Measurements from ENCODE around the gene MIX23.
"Not testable (repeated sequence)": the region's sequence is repeated elsewhere in the genome, so short reads cannot be mapped to it uniquely, and the experiment has no call there.

Gene MIX23

DNA sequence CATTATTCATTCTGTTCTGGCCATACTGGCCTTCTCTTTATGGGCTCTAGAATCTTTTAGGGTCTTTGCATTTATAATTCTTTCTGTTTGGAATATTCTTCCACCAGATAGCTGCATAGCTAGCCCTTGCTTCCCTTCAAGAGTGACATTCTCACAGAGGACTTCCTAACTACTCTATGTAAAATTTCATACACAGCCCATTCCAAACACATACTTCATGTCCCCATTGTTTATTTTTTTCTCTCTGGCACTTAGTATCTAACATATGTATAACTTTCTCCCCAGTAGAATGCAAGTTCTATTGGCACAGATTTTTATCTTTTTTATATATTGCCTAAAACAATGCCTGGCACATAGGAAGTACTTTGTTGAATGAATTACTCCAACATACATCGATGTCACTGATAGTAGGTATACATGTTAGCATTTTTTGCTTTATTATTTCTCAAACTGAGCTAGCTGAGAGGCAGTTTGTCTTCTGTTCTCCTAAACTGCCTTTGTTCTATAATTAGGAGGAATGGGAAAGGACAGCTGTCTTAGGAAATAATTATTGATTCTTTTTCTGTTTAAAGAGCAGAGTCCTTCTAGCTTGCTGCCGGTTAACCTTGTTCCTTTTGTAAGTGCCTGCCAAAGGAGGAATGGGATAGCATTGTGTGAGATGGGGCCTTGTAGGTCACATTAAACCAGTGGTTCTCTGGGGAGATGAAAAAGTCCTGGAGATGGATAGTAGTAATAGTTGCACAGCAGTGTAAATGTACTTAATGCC is 8.8 kb upstream of the MIX23 start:
- no peak for DNase-seq

DNA sequence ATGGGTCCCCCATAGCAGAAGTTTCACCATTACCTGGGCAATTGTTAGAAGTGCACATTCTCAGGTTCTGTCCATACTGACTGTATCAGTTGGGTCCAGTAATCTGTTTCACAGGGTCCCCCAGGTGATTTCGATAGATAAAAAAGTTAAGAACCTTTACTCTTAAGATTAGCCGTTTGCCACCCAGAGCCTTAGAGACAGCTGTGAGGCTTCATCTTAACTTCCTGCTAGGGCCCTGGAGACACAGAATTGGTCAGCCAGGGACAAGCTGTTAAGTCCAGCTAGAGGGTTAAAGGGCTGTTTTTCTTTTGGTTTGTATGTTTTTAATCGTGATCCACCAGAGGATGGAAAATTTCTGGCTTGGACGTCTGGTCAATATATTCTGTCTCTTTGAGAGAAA is 7.6 kb upstream of the MIX23 start:
- DNase-seq = peak; percentile 61

DNA sequence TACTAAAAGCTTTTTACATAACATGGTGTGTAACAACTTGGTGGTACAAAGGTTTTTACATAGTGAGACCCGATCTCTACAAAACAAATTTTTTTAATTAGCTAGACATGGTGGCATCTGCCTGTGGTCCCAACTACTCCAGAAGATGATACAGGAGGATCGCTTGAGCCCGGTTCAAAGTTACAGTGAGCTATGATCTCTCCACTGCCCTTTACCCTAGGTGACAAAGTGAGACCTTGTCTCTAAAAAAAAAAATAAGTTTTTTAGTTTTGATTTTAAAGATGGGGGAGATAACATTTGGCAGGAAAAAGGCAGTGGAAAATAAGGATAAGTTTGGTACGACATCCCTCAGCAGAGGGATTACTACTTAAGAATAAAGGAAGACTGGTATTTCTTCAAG is 6.9 kb upstream of the MIX23 start:
- DNase-seq = no peak

DNA sequence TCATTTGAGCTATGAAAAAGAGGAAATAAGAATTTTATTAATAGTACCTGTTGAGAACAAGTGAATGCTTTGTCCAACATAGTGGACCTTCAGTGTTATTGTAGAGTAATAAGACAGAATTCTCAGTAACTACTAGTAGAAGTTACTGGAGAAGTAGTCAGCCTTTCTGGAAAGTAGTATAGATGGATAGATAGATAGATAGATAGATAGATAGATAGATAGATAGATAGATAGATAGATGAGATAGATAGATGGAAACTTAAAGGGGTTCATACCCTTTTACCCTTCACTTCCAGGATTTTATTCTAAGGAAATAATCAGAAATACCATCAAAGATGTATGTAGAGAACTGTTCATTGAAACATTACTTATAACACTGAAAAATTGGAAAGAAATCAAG is 6.2 kb upstream of the MIX23 start:
- DNase-seq = no peak

DNA sequence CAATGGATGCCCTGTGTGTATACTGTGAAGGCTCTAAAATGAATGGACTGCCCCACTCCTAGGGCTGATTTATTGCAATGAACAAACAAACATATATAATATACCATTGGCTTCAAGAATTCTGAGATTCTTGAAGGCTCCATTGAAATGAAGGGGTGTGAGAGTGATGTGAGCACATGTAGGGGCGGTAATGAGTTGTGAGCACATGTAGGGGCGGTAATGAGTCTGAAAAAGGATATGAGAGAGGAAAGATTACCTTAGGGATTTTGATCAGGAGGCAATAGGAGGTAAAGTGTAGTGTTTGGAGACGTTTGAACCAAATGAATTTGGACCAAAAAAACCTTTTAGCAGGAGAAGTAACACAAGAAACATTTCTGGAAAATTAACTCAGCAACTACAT is 4.7 kb upstream of the MIX23 start:
- DNase-seq = no peak

DNA sequence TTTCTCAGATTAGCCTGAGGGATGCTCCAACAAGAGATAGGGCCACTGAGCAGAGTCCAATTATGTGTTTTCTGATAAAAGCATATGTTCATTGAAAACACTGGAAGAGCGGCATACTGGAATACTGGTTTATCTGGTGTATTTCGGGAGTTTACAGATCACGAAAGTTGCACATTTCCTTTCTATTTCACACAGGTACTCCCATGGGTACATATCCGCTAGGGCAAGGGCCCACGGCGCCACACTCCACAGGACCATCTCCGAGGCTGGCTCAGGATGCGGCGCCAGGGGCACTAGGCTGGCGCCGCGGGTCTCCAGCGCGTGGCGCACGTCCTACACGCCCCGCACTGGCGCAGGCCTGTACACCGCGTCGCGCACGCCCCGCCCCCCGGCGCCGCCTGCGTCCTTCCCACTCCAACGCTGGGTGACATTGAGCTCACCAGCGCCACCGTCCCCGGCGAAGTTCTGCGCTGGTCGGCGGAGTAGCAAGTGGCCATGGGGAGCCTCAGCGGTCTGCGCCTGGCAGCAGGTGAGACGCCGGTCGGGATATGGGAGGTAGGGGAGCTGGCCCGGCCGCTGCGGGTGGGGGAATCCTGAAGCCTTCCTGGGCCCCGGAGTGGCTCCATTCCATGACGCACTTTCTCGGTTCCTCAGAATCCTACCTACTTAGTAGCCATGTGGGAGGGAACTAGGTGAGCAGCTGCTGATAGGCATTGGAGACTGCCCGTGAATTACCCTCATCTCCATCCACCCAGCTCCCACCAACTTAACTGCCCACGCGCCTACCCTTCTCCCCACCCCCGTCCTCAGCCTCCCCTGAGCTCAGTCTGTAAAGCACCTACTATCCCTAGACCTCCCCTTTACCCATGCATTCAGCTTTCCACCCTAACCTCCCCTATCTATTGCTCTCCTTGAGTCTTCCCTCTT is 1.0 kb upstream of the MIX23 start, which contains the start of gene FAM162A:
Gene FAM162A, plus strand, starts transcription at position 412 of the 927 bp plus-strand sequence. Its CDS starts 84 bp downstream, at position 496.
- peak; percentile 94 for DNase-seq

DNA sequence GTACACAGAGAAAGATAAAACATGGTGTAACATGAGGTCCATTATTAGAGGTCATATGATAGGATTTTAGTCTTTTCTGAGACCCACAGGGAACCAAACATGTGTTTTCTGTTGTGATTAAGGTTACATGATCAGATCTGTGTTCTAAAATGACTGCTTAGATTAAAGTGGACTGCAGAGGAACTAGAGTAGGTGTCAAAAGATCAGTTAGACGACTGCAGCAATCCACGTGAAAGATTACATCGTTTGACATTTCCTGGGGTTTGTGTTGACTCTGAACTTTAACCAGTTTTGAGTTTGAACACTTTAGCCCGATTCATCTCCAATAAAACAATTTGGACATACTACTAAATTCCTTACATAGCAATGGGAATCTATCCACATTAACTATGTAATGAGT is 5.1 kb downstream of the MIX23 start:
- DNase-seq = no peak

DNA sequence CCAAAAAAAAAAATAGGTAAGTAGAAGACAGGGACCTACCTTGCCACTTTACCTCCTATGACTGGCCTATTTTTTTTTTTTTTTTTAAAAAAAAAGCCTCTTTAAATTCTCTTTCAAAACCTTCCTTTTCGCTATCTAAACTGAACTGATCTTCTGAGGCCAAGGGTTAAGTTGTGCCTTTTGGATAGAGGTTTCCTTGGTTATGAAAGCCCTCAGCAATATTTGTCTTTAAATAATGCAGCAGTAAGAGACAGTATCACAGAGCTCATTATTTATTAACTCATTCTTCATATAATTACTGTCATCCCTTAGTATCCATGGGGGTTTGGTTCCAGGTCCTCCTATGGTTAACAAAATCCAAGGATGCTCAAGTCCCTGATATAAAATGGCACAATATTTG is 9.0 kb downstream of the MIX23 start:
- DNase-seq = no peak

DNA sequence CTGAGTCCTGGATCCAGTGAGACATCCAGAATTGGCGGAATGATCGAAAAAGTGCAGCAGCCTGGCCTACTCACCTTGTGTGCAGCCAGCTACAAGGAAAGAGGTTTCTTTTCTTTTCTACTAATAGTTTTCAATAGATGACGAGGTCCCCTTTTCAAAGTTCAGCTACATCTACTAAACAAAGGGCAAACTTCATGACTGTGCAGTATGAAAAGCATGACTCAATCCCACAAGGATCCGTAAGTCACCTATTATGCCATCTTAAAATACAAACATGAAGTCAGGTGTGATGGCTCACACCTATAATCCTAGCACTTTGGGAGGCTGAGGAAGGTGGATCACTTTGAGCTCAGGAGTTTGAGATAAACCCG is 16.7 kb downstream of the MIX23 start:
- no peak for DNase-seq

DNA sequence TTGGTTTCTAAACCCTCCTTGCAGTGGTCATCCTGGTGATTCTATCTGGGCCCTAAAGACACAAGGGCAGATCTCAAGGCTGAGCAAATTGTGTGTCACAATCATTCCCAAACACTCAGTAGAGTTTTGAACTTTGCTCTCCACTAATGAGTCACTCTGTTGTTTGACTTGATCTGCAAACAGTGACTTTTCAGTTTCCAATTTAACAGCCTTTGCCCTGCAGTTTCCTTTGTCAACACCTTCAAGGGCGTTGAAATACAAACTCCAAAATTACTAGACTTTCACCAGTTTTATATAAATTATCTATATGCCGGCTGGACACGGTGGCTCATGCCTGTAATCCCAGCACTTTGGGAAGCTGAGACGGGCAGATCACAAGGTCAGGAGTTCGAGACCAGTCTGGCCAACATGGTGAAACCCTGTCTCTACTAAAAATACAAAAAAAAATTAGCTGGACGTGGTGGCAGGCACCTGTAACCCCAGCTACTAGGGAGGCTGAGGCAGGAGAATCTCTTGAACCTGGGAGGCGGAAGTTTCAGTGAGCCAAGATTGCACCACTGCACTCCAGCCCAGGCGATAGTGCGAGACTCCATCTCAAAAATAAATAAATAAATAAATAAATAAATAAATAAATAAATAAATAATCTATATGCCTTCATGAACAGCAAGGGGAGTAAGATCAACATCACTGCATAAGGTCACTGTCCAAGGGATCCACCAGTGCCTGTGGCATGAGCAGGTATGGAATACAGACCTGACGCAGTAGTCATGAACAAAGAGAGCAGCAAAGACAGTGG is 17.3 kb downstream of the MIX23 start:
- not testable (repeated sequence) for DNase-seq

DNA sequence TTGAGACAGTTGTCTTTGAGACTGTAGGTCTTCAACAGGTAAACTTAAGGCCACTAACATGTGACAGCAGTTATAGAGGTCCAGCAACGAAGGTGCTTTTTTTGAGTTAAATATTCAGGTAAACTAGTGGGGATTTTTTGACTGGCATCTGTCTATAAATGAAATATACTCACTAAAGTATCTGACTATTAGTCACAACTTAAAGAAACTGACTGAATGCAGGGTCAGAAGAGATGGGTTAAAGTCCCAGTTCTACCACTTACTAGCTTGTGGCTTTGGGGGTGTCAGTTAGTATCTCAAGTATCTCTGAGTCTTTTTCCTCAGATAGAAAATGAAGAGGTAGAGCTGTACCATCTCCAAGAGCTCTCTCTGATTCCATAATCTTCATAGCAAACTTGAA is 18.0 kb downstream of the MIX23 start:
- DNase-seq = no peak

DNA sequence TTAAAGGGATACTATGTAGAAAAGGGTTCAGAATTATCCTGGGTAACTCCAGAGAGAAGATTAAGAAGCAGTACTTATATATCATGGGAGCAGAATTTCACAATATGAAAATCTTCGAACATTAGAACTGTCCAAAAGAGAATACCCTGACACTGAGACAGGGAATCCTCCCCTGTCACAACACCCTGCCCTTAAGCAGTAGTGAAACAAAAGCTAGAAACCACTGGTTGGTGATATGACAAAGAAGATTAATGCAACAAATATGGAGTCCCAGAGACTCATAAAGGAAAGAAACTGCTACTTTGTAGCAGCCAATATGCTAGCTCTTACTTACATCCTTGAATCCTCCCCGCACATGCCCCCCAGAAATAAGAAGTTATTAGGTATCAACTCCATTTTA is 18.5 kb downstream of the MIX23 start:
- no peak for DNase-seq

DNA sequence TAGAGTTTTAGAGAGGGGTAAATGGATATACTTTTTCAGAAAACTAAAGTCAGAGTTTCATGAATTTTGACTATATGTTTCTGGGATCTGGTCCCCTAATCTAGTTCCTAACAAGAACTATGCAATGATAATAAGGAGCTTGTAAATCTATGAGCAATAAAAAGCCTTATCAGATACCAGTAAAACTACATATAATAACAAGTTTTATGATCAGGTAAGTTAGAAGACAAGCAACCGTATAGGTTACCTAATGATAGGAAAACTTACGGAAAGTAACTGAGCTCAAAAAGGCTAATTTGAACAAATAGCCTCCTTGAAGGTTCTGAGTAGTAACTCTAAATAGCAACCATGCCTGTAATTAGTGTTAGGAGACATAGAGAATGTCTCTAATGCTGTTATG is 21.0 kb downstream of the MIX23 start:
- DNase-seq = no peak

DNA sequence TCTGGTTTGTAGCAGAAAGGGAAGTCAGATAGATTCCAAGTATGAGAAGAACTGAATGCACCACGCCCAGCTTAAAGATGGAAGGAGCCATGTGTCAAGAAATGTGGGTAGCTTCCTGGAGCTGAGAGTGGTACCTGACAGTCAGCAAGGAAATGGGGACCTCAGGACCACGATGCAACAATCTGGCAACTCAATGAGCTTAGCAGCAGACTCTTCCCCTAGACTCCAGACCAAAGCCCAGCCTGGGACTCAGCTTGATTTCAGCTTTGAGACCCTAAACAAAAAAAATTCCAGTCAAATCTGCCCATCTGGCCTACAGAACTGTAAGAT is 24.4 kb downstream of the MIX23 start:
- peak; percentile 8 for DNase-seq

DNA sequence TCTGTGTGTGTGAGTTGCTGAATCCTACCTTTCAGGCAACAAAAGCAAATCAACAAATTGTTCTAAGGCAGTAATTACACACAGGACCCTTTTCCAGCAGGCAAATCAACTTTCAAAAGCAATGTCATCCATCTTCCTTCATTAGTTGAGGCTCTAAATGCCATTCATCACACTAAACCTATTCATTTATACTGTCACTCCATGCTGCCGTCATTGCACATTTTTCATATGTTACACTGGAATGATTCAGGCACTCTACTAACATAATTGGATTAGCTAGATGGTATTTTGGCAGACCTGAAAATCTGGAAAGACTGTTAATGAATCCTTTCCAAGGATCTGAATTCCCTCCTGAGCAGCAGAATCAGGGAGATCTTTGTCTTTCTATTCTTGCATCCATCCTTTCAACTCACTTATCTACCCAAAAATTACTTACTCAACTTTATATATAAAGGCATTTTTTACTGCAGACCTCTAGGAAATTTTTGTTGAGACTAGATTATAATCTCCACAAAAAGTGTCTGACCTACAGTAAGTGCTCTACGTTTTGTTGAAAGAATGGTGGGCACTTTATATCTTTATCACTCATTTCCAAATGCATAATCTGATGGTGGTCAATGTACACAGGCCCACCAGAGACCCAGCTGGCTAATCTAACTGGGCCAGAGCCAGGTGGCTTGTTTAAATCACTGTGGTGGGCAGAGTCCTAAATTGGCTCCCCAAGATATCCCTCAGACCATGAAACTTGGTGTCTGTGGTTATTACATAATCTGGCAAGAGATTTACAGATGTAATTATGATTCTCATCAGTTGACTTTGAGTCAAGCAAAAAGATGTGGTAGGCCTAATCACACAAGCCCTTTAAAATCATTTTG is 25.0 kb downstream of the MIX23 start:
- DNase-seq = peak; percentile 6

DNA sequence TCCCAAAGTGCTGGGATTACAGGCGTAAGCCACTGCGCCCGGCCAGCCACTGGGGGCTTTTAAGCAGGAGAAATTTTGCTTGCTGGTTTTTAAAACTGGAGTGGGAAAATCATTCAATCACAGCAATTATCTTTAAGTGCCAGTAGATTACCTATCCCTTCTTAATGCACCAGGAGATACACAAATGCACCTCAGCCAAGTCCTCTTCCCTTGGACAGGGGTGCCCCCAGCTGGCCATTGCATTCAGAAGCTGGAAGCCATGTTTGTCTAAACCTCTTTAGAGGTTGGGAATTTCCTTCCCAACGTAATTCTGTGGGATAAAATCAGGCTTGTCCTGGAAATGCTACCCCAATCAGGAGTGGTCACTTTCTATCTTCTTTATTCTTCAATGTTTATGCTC is 26.6 kb downstream of the MIX23 start:
- peak; percentile 54 for DNase-seq

DNA sequence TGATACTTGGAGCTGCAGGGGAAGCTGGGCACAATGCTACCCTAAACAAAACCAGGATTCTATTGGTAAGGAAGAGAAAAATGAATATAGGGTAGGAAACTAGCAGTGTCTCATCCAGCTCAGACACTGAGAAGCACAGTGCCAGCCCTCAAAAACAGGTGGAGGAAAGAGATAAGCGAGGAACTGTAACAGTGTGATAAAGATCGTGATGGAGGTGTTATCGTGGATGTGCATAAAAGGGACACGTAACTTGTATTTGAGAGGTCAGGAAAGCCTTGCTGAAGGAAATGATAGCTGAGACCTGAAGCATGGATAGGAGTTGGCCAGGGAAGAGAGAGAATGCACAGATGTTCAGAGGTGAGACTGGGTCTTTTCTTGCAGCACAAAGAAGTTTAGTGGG is 27.4 kb downstream of the MIX23 start:
- DNase-seq = peak; percentile 76

DNA sequence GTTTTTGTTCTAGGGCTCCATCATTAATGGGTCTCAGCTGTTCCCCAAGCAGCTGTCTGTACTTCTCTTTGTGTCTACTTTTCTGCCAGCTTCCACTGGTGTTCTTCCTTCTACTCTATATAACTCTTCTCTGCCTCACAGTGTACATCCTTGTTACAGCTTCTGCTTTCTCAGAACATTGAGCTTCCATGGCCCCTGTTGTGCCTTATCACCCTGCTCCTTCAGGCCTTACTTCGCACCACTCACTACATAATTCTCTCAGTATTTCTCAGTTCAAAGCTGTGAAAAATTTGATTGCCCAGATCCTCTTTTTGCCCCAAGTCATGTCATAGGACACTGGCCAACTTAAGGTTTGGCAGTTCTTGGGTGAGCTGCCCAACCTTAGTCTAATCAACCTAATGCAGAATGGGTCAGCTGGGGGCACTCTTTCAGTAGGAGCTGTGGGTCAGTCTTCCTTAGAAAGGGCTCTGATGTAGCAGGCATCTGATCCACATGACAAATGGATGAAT is 29.1 kb downstream of the MIX23 start:
- DNase-seq = peak; percentile 11

DNA sequence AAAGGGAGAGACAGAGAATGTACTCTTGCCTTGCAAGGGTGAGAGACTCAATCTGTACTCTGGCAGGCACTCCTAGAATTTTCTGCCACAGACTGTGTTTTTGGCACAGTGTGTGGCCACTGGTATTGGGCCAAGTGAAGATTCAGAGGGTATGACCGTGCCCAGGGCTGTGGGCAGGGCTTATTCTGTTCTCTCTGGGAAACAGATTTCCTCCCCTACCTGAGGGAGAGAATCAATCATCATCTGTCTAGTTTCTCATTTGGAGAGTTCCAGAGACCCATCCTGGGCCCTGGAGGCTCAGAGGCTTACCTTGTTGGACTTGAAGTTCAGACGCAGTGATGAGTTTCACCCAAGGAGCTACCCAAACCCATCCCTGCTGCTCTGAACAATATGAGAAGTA is 29.8 kb downstream of the MIX23 start:
- DNase-seq = no peak

DNA sequence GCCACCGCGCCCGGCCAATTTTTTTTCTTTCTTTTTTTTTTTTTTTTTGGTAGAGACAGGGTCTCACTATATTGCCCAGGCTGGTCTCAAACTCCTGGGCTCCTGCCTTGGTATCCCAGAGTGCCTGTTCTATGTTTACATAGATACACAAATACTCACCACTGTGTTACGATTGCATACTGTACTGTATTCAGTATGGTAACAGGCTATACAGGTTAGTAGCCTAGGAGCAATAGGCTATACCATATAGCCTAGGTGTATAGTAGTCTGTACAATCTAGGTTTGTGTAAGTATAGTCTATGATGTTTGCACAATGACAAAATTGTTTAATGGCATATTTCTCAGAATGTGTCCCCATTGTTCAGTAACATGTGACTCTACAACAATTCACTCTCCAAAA is 31.4 kb downstream of the MIX23 start:
- DNase-seq = no peak

DNA sequence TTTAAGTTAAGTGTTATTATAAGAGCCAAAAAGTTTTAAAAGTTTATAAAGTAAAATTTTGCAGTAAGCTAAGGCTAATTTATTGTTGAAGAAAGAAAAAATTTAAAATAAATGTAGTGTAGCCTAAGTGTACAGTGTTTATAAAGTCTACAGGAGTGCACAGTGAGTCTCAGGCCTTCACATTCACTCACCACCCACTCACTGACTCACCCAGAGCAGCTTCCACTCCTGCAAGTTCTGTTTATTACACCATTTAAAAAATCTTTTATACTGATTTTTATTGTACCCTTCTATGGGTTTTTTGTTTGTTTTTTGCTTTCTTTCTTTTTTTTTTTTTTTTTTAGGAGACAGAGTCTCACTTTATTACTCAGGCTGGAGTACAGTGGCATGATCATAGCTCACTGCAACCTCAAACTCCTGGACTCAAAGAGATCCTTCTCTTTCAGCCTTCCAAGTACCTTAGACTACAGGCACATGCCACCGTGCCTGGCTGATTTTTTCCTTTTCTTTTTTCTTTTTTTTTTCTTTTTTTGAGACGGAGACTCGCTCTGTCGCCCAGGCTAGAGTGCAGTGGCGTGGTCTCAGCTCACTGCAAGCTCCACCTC is 32.1 kb downstream of the MIX23 start:
- no peak for DNase-seq

DNA sequence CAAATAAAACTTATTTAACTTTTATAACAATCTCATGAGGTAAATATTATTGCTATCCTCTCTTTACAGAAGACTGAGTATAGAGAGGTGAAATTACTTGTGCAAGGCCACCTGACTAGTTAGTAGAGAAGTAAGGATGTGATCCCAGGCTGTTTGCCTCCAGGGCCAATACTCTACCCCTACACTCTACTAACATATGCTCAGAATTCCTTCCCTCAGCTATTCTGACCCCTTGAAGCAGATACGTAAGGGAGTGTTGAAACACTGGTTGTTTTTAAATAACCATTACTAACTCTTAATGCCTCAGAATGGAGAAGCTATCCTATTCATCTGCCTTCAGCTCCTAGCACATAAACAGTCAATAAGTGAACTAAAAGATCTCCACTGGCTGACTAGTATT is 33.9 kb downstream of the MIX23 start:
- no peak for DNase-seq
